Left forelimb (tissue), 1 donor: ENCODE data around the gene KRTAP5-6.
"Not testable (repeated sequence)": the region's sequence is repeated elsewhere in the genome, so short reads cannot be mapped to it uniquely, and the experiment has no call there.

Experiments used
- DNase-seq: peaks from one replicate; pipeline ENCODE4 v3.0.0-alpha.2; 2018; ENCODE audit warnings: low spot score

Gene KRTAP5-6

GRCh38 chr11:1683904-1684572 lies 13.0 kb upstream of the KRTAP5-6 start:
- peak; percentile 20 for DNase-seq

GRCh38 chr11:1684886-1685874 lies 11.8 kb upstream of the KRTAP5-6 start:
- DNase-seq = peak; percentile 62

GRCh38 chr11:1686220-1686619 lies 10.8 kb upstream of the KRTAP5-6 start:
- DNase-seq = not testable (repeated sequence)

- DNase-seq = not testable (repeated sequence)
Observed at GRCh38 chr11:1688336-1688947, 8.6 kb upstream of the KRTAP5-6 start.

GRCh38 chr11:1689250-1690166 lies 7.5 kb upstream of the KRTAP5-6 start:
- DNase-seq = not testable (repeated sequence)

- DNase-seq = no peak
Observed at GRCh38 chr11:1690167-1691025, 6.6 kb upstream of the KRTAP5-6 start.

- DNase-seq = peak; percentile 53
Observed at GRCh38 chr11:1691026-1691877, 5.7 kb upstream of the KRTAP5-6 start.

GRCh38 chr11:1691878-1692707 lies 4.9 kb upstream of the KRTAP5-6 start:
- no peak for DNase-seq

- no peak for DNase-seq
Observed at GRCh38 chr11:1692708-1693326, 4.2 kb upstream of the KRTAP5-6 start.

- peak; percentile 88 for DNase-seq
Observed at GRCh38 chr11:1693327-1694063, 3.5 kb upstream of the KRTAP5-6 start.

GRCh38 chr11:1694064-1694845 lies 2.7 kb upstream of the KRTAP5-6 start:
- DNase-seq = peak; percentile 90

GRCh38 chr11:1694846-1695547 lies 2.0 kb upstream of the KRTAP5-6 start:
- DNase-seq = no peak

- no peak for DNase-seq
Observed at GRCh38 chr11:1695548-1696108, 1.4 kb upstream of the KRTAP5-6 start.

- no peak for DNase-seq
Observed at GRCh38 chr11:1699771-1700170, 2.8 kb downstream of the KRTAP5-6 start.

GRCh38 chr11:1701091-1701807 lies 4.3 kb downstream of the KRTAP5-6 start:
- no peak for DNase-seq
